Osteocyte (in vitro differentiated cells): Measurements from ENCODE around the gene ADNP. TPM values are rescaled to one million over a fixed set of nuclear protein-coding genes. Genes with fewer than 3 reads are reported as not detected.
A peak's percentile ranks its signal among the peaks of the same experiment; 100 is the strongest.

Experiments used
- DNase-seq: peaks from one replicate; pipeline ENCODE4 v3.0.0; 2021; ENCODE audit warnings: mixed read lengths; ENCODE audit not compliant: unreplicated experiment; ENCODE audit errors: extremely low spot score
- H3K27ac Mint-ChIP-seq: one replicate; pipeline ENCODE4 v1.8.0; 2021; ENCODE audit warnings: mild to moderate bottlenecking, mixed read lengths; ENCODE audit not compliant: unreplicated experiment
- H3K27me3 Mint-ChIP-seq: one replicate; pipeline ENCODE4 v1.8.0; 2021; ENCODE audit warnings: mixed read lengths; ENCODE audit not compliant: unreplicated experiment
- H3K36me3 Mint-ChIP-seq: one replicate; pipeline ENCODE4 v1.8.0; 2021; ENCODE audit warnings: mixed read lengths; ENCODE audit not compliant: unreplicated experiment
- H3K4me1 Mint-ChIP-seq: one replicate; pipeline ENCODE4 v1.8.0; 2021; ENCODE audit warnings: mixed read lengths; ENCODE audit not compliant: unreplicated experiment
- H3K4me3 Mint-ChIP-seq: one replicate; pipeline ENCODE4 v1.8.0; 2021; ENCODE audit warnings: mild to moderate bottlenecking, moderate library complexity, mixed read lengths; ENCODE audit not compliant: unreplicated experiment
- H3K9me3 Mint-ChIP-seq: one replicate; pipeline ENCODE4 v1.8.0; 2021; ENCODE audit warnings: mixed read lengths; ENCODE audit not compliant: unreplicated experiment
- CTCF ChIP-seq: fragments of 200-600 bp; sonication (generic); IDR thresholded peaks from 2 replicates; pipeline ENCODE4 v1.5.0; 2021; ENCODE audit warnings: antibody characterized with exemption, mild to moderate bottlenecking, moderate library complexity
- total RNA-seq: library from RNA; stranded (reverse); gene quantifications from 2 replicates; pipeline ENCODE4 v1.2.1, GENCODE V29; 2021

Gene ADNP
- total RNA-seq, 1 donor from 2014 or later = 67.4 TPM

DNA sequence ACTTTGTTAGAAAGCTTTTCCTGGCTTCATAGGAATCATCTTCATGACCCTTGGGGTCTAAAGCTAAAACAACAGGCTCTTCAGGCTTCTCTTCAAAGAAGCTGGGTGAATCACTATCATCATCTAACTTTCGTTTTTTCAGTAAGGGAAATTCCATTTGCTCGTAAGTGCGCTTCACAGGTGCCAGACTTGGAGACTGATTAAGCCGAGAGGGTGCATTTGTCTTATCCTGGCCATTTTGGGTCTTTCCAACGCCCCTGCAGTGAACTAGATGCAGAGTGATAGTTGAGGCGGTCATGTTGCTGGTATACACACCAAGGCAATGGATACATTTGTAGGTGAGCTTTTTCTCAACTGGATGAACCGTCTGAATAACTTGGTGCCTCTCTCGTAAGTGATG, 38.8 kb downstream of the ADNP start:
- H3K4me1 Mint-ChIP-seq = no peaks in the 10 kb centered on the region
- no peak overlapping the region for H3K4me3 Mint-ChIP-seq
- no peaks in the 10 kb centered on the region for H3K27me3 Mint-ChIP-seq
- TF ChIP-seq CTCF = no peak
- no peaks in the 10 kb centered on the region for H3K9me3 Mint-ChIP-seq
- peaks cover 51% of the 10 kb centered on the region for H3K36me3 Mint-ChIP-seq
- H3K27ac Mint-ChIP-seq = no peak overlapping the region
- peak; percentile 2 for DNase-seq

GRCh38 chr20:50891138-50891537, 40.1 kb downstream of the ADNP start:
- Mint-ChIP-seq H3K4me1 (no peaks in the 10 kb centered on the region), H3K27ac (no peak overlapping the region), H3K27me3 (no peaks in the 10 kb centered on the region), H3K36me3 (peaks cover 48% of the 10 kb centered on the region), H3K9me3 (no peaks in the 10 kb centered on the region), H3K4me3 (no peak overlapping the region)
- no peak for DNase-seq
- no peak for TF ChIP-seq CTCF

- H3K4me3 Mint-ChIP-seq = no peak overlapping the region
- peaks cover 30% of the 10 kb centered on the region for H3K36me3 Mint-ChIP-seq
- H3K27me3 Mint-ChIP-seq = no peaks in the 10 kb centered on the region
- no peak overlapping the region for H3K27ac Mint-ChIP-seq
- no peaks in the 10 kb centered on the region for H3K4me1 Mint-ChIP-seq
- H3K9me3 Mint-ChIP-seq = peaks cover 4% of the 10 kb centered on the region
- DNase-seq = no peak
- TF ChIP-seq CTCF = no peak
Measured at GRCh38 chr20:50887576-50887975, 43.7 kb downstream of the ADNP start.

GRCh38 chr20:50886184-50886790, 45.0 kb downstream of the ADNP start:
- H3K4me3 Mint-ChIP-seq = no peak overlapping the region
- no peaks in the 10 kb centered on the region for H3K27me3 Mint-ChIP-seq
- no peak for TF ChIP-seq CTCF
- no peaks in the 10 kb centered on the region for H3K4me1 Mint-ChIP-seq
- no peak for DNase-seq
- peaks cover 25% of the 10 kb centered on the region for H3K36me3 Mint-ChIP-seq
- peaks cover 4% of the 10 kb centered on the region for H3K9me3 Mint-ChIP-seq
- no peak overlapping the region for H3K27ac Mint-ChIP-seq

- peaks cover 4% of the 10 kb centered on the region for H3K9me3 Mint-ChIP-seq
- TF ChIP-seq CTCF = no peak
- no peaks in the 10 kb centered on the region for H3K27me3 Mint-ChIP-seq
- H3K4me1 Mint-ChIP-seq = no peaks in the 10 kb centered on the region
- DNase-seq = no peak
- peaks cover 25% of the 10 kb centered on the region for H3K36me3 Mint-ChIP-seq
- no peak overlapping the region for H3K4me3 Mint-ChIP-seq
- H3K27ac Mint-ChIP-seq = no peak overlapping the region
Measured at GRCh38 chr20:50885781-50886180, 45.5 kb downstream of the ADNP start.
